SHP77 treated with DMSO at 0.1 percent for 48 hours (cell line): ENCODE results near the gene ARRB1.
"Not testable (repeated sequence)": the region's sequence is repeated elsewhere in the genome, so short reads cannot be mapped to it uniquely, and the experiment has no call there.

Experiments used
- DNase-seq: peaks from one replicate; lab custom pipeline; 2025; lab: John Stamatoyannopoulos, UW

Gene ARRB1

GRCh38 chr11:75323609-75324008 lies 27.9 kb downstream of the ARRB1 start:
- DNase-seq = no peak

- DNase-seq = no peak
Observed at GRCh38 chr11:75320643-75321042, 30.8 kb downstream of the ARRB1 start.

- no peak for DNase-seq
Observed at GRCh38 chr11:75320046-75320618, 31.3 kb downstream of the ARRB1 start.

GRCh38 chr11:75319035-75319877 lies 32.2 kb downstream of the ARRB1 start:
- DNase-seq = no peak

- DNase-seq = no peak
Observed at GRCh38 chr11:75317446-75318122, 33.9 kb downstream of the ARRB1 start.

- DNase-seq = no peak
Observed at GRCh38 chr11:75315439-75315805, 36.0 kb downstream of the ARRB1 start.

GRCh38 chr11:75314771-75315438 lies 36.6 kb downstream of the ARRB1 start:
- DNase-seq = no peak

GRCh38 chr11:75313513-75314272 lies 37.8 kb downstream of the ARRB1 start:
- peak; percentile 54 for DNase-seq

GRCh38 chr11:75312346-75312745 lies 39.1 kb downstream of the ARRB1 start:
- DNase-seq = no peak

GRCh38 chr11:75311858-75312288 lies 39.6 kb downstream of the ARRB1 start:
- peak; percentile 77 for DNase-seq

- DNase-seq = no peak
Observed at GRCh38 chr11:75308986-75309385, 42.5 kb downstream of the ARRB1 start.

- no peak for DNase-seq
Observed at GRCh38 chr11:75308116-75308515, 43.3 kb downstream of the ARRB1 start.

GRCh38 chr11:75307058-75307457 lies 44.4 kb downstream of the ARRB1 start:
- no peak for DNase-seq

- no peak for DNase-seq
Observed at GRCh38 chr11:75306529-75306928, 44.9 kb downstream of the ARRB1 start.

GRCh38 chr11:75305993-75306392 lies 45.5 kb downstream of the ARRB1 start:
- no peak for DNase-seq

- DNase-seq = no peak
Observed at GRCh38 chr11:75305452-75305851, 46.0 kb downstream of the ARRB1 start.

GRCh38 chr11:75304941-75305340 lies 46.5 kb downstream of the ARRB1 start:
- DNase-seq = not testable (repeated sequence)

GRCh38 chr11:75303544-75304224 lies 47.8 kb downstream of the ARRB1 start:
- no peak for DNase-seq

- DNase-seq = no peak
Observed at GRCh38 chr11:75302371-75302770, 49.1 kb downstream of the ARRB1 start.

- DNase-seq = peak; percentile 82
Observed at GRCh38 chr11:75301601-75302345, 49.7 kb downstream of the ARRB1 start.
